Stimulated activated CD8-positive, alpha-beta memory T cell treated with anti-CD3 and anti-CD28 coated beads, Interleukin-12 subunit alpha, Interleukin-12 subunit beta, amount 100 ng/mL, for 24 hours (primary cell): ENCODE data around the gene CADM4.
"Not testable (repeated sequence)": the region's sequence is repeated elsewhere in the genome, so short reads cannot be mapped to it uniquely, and the experiment has no call there.

Source experiments
- DNase-seq: peaks from one replicate; pipeline ENCODE4 v3.0.0-alpha.2; 2020; ENCODE audit errors: extremely low read depth

Gene CADM4, protein sequence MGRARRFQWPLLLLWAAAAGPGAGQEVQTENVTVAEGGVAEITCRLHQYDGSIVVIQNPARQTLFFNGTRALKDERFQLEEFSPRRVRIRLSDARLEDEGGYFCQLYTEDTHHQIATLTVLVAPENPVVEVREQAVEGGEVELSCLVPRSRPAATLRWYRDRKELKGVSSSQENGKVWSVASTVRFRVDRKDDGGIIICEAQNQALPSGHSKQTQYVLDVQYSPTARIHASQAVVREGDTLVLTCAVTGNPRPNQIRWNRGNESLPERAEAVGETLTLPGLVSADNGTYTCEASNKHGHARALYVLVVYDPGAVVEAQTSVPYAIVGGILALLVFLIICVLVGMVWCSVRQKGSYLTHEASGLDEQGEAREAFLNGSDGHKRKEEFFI

GRCh38 chr19:43639519-43640423 lies at the start of gene CADM4:
Gene CADM4, minus strand, starts transcription at chr19:43639850. Its CDS starts 60 bp downstream, at chr19:43639790.
- no peak for DNase-seq

- DNase-seq, result no peak
Measured at GRCh38 chr19:43688059-43688701, 48.5 kb upstream of the CADM4 start.

DNA sequence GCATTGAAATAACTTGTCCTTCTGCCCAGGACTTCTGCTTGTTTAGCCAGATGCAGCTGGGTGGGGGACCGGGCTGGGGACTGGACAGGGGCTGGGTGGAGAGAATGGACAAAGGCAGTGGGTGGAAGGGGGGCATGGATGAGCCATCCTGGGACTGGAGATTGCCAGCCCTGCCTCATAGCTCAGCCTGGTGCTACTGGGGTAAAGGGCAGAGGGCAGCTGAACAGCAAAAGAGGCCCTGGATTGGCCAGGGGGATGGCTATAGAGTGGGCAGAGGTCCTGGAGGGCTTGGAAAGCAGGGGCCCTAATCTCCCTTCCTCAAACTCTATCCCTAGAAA lies 48.0 kb upstream of the CADM4 start:
- DNase-seq, result no peak

DNA sequence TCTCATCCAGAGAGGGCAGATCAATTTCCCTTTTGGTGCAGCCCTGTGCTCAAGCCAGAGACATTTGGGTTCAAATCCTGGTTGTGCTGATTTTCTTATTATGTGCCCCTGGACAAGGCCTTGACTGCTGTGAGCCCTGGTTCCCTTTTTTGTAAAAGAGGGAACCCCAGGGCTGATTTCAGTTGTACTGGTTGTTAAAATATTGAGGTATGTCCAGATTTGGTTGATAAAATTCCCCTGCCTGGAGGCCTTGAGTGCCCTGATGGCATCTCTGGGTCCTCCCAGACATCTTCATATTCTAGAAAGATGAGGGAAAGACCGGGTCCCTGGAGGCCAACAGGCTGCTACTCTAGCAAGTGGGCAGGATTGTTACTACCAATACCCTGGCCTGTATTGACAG lies 44.7 kb upstream of the CADM4 start:
- DNase-seq, result no peak

- DNase-seq, result no peak
Measured at GRCh38 chr19:43683905-43684304, 44.3 kb upstream of the CADM4 start.

GRCh38 chr19:43682824-43683661 lies 43.4 kb upstream of the CADM4 start:
- no peak for DNase-seq

DNA sequence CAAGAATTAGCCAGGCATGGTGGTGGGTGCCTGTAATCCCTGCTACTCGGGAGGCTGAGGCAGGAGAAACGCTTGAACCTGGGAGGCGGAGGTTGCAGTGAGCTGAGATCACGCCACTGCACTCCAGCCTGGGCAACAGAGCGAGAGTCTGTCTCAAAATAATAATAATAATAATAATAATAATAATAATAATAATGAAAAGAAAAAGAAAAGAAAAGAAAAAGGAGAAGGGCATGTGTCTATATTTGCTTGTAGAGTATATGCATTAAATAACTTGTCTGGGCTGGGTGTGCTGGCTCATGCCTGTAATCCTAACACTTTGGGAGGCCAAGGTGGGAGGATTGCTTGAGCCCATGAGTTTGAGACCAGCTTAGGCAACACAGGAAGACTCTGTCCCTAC lies 42.6 kb upstream of the CADM4 start:
- not testable (repeated sequence) for DNase-seq

DNA sequence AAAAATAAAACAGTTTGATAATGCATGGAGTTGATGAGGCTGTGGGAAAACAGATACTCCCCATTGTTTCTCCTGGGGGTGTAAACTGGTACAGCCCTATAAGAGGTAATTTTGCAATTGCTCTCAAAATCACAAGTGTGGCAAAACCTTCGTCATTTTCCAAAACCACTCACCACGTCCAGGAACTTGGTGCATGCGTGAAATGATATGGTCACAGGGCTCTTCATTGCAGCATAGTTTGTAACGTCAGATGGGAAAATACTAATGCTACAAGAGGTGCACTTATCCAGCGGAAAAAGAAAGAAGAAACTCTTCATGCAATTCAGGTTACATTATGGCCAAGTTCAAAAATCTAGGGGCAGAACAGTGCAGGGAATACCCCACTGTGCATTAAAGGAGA lies 42.2 kb upstream of the CADM4 start:
- no peak for DNase-seq

DNA sequence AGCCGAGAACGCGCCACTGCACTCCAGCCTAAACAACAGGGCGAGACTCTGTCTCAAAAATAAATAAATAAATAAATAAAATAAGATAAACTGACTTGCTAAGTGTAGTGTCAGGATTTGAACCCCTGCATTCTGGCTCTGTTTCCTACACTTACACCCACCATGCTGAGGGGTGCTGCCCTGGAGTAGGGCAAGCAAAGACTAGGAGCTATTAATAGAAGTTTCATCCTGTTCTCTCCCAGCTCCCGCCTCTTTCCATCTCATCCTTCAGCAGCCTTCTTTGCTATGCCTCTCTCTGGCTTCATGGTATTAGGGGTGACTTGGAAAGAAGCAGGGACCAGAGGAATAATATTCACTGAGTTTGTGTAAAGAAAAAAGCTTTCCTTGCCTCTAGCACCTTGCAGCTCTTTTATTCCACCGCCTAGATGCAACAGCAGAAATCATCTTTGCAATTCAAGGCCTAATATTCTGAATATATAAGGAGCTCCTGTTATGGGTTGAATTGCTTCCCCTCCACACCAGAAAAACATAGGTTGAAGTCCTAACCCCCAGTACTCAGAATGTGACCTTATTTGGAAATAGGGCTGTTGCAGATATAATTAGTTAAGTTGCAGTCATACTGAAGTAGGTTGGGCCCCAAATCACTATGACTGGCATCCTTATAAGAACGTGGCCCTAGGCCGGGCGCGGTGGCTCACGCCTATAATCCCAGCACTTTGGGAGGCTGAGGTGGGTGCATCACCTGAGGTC lies 39.0 kb upstream of the CADM4 start:
- DNase-seq, result no peak

GRCh38 chr19:43675906-43676305 lies 36.3 kb upstream of the CADM4 start:
- no peak for DNase-seq

DNA sequence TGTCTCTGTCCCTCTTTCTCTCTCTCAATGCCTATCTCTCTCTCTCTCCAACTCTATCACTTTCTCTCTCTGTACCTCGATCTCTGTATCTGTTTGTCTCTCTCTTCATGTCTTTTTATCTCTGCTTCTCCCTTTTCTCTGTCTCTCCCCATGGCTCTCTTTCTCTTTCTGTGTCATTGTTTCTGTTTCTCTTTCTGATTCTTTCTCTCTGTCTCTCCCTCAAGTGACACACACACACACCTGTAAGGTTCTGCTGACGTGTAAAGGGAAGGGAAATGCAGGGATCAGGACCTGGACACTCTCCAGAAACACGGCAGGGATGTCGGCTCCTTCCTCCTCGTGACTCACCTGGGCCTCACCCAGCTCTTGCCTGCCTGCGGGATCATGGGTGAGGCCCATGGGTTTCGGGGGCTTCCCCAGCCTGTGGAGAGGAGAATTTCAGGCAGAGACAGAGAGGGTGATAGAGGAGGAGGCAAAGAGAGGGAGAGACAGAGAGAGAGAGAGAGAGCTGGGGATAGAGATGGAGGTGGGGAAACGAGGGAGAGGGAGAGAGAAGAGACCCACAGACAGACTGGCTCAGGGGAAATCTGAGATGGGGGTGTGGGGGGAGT lies 35.7 kb upstream of the CADM4 start:
- no peak for DNase-seq

DNA sequence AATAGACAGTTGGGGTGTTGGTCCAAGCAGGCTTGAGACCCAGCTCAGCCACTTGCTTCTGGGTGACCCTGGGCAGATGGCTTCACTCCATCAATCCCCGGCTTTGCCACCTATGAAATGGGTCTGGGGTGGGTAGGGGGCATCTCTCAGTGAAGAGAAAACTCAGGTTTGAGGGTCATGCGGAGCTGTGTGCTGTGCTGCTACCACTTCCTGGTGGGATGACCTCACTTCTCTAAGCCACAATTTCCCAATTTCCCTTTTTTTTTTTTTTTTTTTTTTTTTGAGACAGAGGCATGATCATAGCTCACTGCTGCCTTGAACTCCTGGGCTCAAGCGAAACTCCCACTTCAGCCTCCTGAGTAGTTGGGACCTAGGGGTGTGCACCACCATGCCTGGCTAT lies 34.9 kb upstream of the CADM4 start:
- no peak for DNase-seq

- DNase-seq, result no peak
Measured at GRCh38 chr19:43674183-43674582, 34.5 kb upstream of the CADM4 start.

DNA sequence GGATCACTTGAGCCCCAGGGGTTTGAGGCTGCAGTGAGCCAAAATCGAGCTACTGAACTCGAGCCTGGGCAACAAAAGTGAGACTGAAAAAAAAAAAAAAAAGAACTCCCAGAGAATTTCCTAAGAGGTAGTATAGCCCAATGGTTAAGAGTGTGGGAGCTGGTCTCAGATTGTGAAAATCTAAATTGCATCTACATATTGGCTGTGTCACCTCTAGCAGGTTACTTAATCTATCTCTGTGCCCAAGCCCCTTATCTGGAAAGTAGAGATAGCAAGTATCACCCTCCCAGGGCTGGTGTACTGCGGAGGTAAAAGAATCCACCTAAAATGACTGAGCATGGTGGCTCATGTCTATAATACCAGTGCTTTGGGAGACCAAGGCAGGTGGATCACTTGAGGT lies 34.0 kb upstream of the CADM4 start:
- DNase-seq, result no peak

DNA sequence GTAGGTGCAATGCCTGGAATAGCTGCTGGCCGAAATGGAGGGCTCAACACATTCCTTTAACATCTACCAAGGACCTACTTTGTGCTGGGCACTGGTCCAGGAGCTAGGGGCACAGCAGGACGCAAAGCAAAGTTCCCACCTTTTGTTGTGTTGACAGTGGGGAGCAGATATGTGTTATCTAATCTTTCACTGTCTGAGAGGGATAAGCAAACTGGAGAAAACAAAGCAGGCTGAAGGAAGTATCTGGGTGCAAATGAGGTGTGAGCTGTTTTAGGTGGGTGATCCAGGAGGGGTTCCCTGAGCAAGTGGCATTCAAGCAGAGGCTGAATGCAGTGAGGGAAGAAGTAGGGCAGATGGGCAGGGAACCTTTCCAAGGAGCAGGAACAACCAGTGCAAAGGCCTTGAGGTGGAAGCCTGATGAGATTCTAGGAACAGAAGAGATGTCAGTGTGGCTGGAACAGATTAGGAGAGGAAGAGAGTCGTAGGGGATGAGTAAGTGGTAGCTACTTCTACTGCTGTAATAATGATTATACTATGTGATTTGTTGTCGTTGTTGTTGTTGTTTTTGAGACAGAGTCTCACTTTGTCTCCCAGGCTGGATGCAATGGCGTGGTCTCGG lies 32.5 kb upstream of the CADM4 start:
- no peak for DNase-seq

- peak; percentile 80 for DNase-seq
Measured at GRCh38 chr19:43668406-43669109, 28.9 kb upstream of the CADM4 start.

GRCh38 chr19:43667876-43668405 lies 28.3 kb upstream of the CADM4 start:
- DNase-seq, result no peak

GRCh38 chr19:43667126-43667875 lies 27.7 kb upstream of the CADM4 start:
- no peak for DNase-seq
